ENCODE results near the gene GPR37L1. TPM values are rescaled to one million over a fixed set of nuclear protein-coding genes. Genes with fewer than 3 reads are reported as not detected.
"Not testable (repeated sequence)": the region's sequence is repeated elsewhere in the genome, so short reads cannot be mapped to it uniquely, and the experiment has no call there.

The GPR37L1 gene
- polyA plus RNA-seq, 3 donors, result 0.03 to 0.04 (median 0.03) TPM

- DNase-seq (ENCODE audit: low read depth in 3 of 3, low spot score in 2 of 3), result no peak
Measured at GRCh38 chr1:202107801-202108731, 14.7 kb upstream of the GPR37L1 start.

GRCh38 chr1:202110977-202111376, 11.7 kb upstream of the GPR37L1 start:
- DNase-seq (ENCODE audit: low read depth in 3 of 3, low spot score in 2 of 3), result no peak

- DNase-seq (ENCODE audit: low read depth in 3 of 3, low spot score in 2 of 3), result not testable (repeated sequence)
Measured at GRCh38 chr1:202111589-202111988, 11.1 kb upstream of the GPR37L1 start.

- DNase-seq (ENCODE audit: low read depth in 3 of 3, low spot score in 2 of 3), result no peak
Measured at GRCh38 chr1:202112859-202113689, 9.6 kb upstream of the GPR37L1 start.

GRCh38 chr1:202113690-202114300, 8.9 kb upstream of the GPR37L1 start:
- DNase-seq (ENCODE audit: low read depth in 3 of 3, low spot score in 2 of 3), result no peak

GRCh38 chr1:202116287-202116686, 6.4 kb upstream of the GPR37L1 start:
- no peak for DNase-seq (ENCODE audit: low read depth in 3 of 3, low spot score in 2 of 3)

- DNase-seq (ENCODE audit: low read depth in 3 of 3, low spot score in 2 of 3), result no peak
Measured at GRCh38 chr1:202117898-202118371, 4.8 kb upstream of the GPR37L1 start.

- no peak for DNase-seq (ENCODE audit: low read depth in 3 of 3, low spot score in 2 of 3)
Measured at GRCh38 chr1:202121006-202121405, 1.7 kb upstream of the GPR37L1 start.

GRCh38 chr1:202123336-202123813, 658 bp downstream of the GPR37L1 start:
- DNase-seq (ENCODE audit: low read depth in 3 of 3, low spot score in 2 of 3), result no peak

GRCh38 chr1:202124142-202124541, 1.4 kb downstream of the GPR37L1 start:
- no peak for DNase-seq (ENCODE audit: low read depth in 3 of 3, low spot score in 2 of 3)

- no peak for DNase-seq (ENCODE audit: low read depth in 3 of 3, low spot score in 2 of 3)
Measured at GRCh38 chr1:202125611-202126010, 2.9 kb downstream of the GPR37L1 start.

GRCh38 chr1:202126426-202126825, 3.7 kb downstream of the GPR37L1 start:
- no peak for DNase-seq (ENCODE audit: low read depth in 3 of 3, low spot score in 2 of 3)

- no peak for DNase-seq (ENCODE audit: low read depth in 3 of 3, low spot score in 2 of 3)
Measured at GRCh38 chr1:202127061-202127460, 4.3 kb downstream of the GPR37L1 start.

- no peak for DNase-seq (ENCODE audit: low read depth in 3 of 3, low spot score in 2 of 3)
Measured at GRCh38 chr1:202127836-202128622, 5.3 kb downstream of the GPR37L1 start.

GRCh38 chr1:202129453-202130296, 7.0 kb downstream of the GPR37L1 start:
- DNase-seq (ENCODE audit: low read depth in 3 of 3, low spot score in 2 of 3), result no peak

GRCh38 chr1:202130297-202130721, 7.6 kb downstream of the GPR37L1 start:
- DNase-seq (ENCODE audit: low read depth in 3 of 3, low spot score in 2 of 3), result no peak

- no peak for DNase-seq (ENCODE audit: low read depth in 3 of 3, low spot score in 2 of 3)
Measured at GRCh38 chr1:202130816-202131522, 8.3 kb downstream of the GPR37L1 start.
